HepG2 (cell line): ENCODE data around the gene MAPRE3. TPM values are rescaled to one million over a fixed set of nuclear protein-coding genes. Genes with fewer than 3 reads are reported as not detected.
A peak's percentile ranks its signal among the peaks of the same experiment; 100 is the strongest.

Experiments used
- ATAC-seq: fragments of 200-7000 bp; cut with Tn5 transposase; 3 replicates; pipeline ENCODE4 v1.9.1; 2020; ENCODE audit warnings: mild to moderate bottlenecking, moderate library complexity
- BruUV-seq: library from RNA; stranded (reverse); fragments of 400-500 nt; replicated peaks from 2 replicates; lab custom pipeline; 2021; lab: Mats Ljungman, UMichigan
- CTCF ChIA-PET: fragments of 300-600 bp; formaldehyde crosslinking; extraction: SDS; loops from one replicate; lab custom pipeline; 2021; ENCODE audit warnings: low total read pairs, inconsistent platforms, low intra/inter-chr PET ratio; lab: Yijun Ruan, JAX
- POLR2A ChIA-PET: fragments of 350-600 bp; sonication (Branson Sonifier 250); formaldehyde crosslinking; loops from one replicate; lab custom pipeline; 2020; ENCODE audit warnings: antibody characterized with exemption, inconsistent platforms; lab: Yijun Ruan, JAX
- DNase-seq: peaks from one replicate; pipeline ENCODE4 v3.0.0-alpha.2; 2015; ENCODE audit warnings: low spot score
- FAIRE-seq: peaks from 3 replicates; lab custom pipeline; 2011; peaks lifted over from hg19 to GRCh38; lab: Jason Lieb, UNC
- H2AFZ ChIP-seq: one replicate; pipeline ENCODE4 v1.6.1; 2011; ENCODE audit warnings: low read length, inconsistent platforms
- H3K27ac ChIP-seq: fragments of 300-600 bp; 3 replicates; pipeline ENCODE4 v1.8.0; 2011; ENCODE audit warnings: mixed run types, mild to moderate bottlenecking, mixed read lengths, low read length, inconsistent platforms; ENCODE audit not compliant: insufficient read depth; ENCODE audit errors: extremely low read length
- H3K27me3 ChIP-seq, 2 experiments: fragments of 200-600 bp in 1 of 2; 2 replicates in 1 of 2; 3 replicates in 1 of 2; pipeline versions ENCODE4 v1.6.0 to v1.8.0; 2011; ENCODE audit warnings: low read length in 2 of 2, mild to moderate bottlenecking in 2 of 2, moderate library complexity in 2 of 2, inconsistent platforms in 1 of 2; ENCODE audit not compliant: insufficient read depth in 2 of 2, control insufficient read depth in 1 of 2
- H3K36me3 ChIP-seq, 2 experiments: fragments of 200-600 bp in 1 of 2; replicated peaks in 1 of 2; 2 replicates in 1 of 2; 3 replicates in 1 of 2; pipeline versions ENCODE4 v1.5.1 to v1.8.0; 2011; ENCODE audit warnings: low read length in 2 of 2, inconsistent platforms in 1 of 2; ENCODE audit not compliant: insufficient read depth in 2 of 2, control insufficient read depth in 1 of 2
- H3K4me1 ChIP-seq: 2 replicates; pipeline ENCODE4 v1.5.1; 2012; ENCODE audit warnings: low read length, inconsistent platforms; ENCODE audit not compliant: insufficient read depth
- H3K4me2 ChIP-seq: 2 replicates; pipeline ENCODE4 v1.6.0; 2011; ENCODE audit warnings: low read depth, low read length, inconsistent platforms
- H3K4me3 ChIP-seq, 3 experiments: fragments of 200-600 bp in 1 of 3; sonication (generic), shearing (Covaris generic) in 1 of 3; replicated peaks in 1 of 3; 2 replicates each; pipeline ENCODE4 v1.5.1; 2011 to 2016; ENCODE audit warnings: low read length in 3 of 3, inconsistent platforms in 2 of 3, low read depth in 2 of 3, mild to moderate bottlenecking in 2 of 3, control low read depth in 1 of 3, mixed read lengths in 1 of 3; ENCODE audit not compliant: insufficient read depth in 1 of 3
- H3K79me2 ChIP-seq: one replicate; pipeline ENCODE4 v1.6.1; 2011; ENCODE audit warnings: low read length, inconsistent platforms; ENCODE audit not compliant: insufficient read depth
- H3K9ac ChIP-seq: 2 replicates; pipeline ENCODE4 v1.6.0; 2011; ENCODE audit warnings: mild to moderate bottlenecking, low read depth, low read length, inconsistent platforms; ENCODE audit not compliant: insufficient read depth
- H3K9me3 ChIP-seq: 2 replicates; pipeline ENCODE4 v1.5.1; 2012; ENCODE audit warnings: mild to moderate bottlenecking, low read length
- H4K20me1 ChIP-seq: 2 replicates; pipeline ENCODE4 v1.6.0; 2011; ENCODE audit warnings: inconsistent platforms, mild to moderate bottlenecking, low read length, moderate library complexity; ENCODE audit not compliant: insufficient read depth
- CAMTA2 ChIP-seq: sonication (generic); formaldehyde crosslinking; IDR thresholded peaks from 2 replicates; pipeline ENCODE4 v1.4.0; 2020; ENCODE audit warnings: mild to moderate bottlenecking, missing genetic modification reagents, borderline replicate concordance
- CTCF ChIP-seq: sonication (generic); formaldehyde crosslinking; IDR thresholded peaks from 2 replicates; pipeline ENCODE4 v1.5.0; 2020; ENCODE audit warnings: mild to moderate bottlenecking, missing genetic modification reagents, moderate library complexity
- STAG1 ChIP-seq: sonication (generic); formaldehyde crosslinking; IDR thresholded peaks from 2 replicates; pipeline ENCODE4 v1.4.0; 2020; ENCODE audit warnings: missing genetic modification reagents
- ZBTB33 ChIP-seq: sonication (generic); formaldehyde crosslinking; IDR thresholded peaks from 2 replicates; pipeline ENCODE4 v1.4.0; 2020; ENCODE audit warnings: missing genetic modification reagents
- WGBS: methylation state at CpG from one replicate; pipeline ENCODE4 v1.1.6; 2017; ENCODE audit warnings: low lambda C conversion rate; 5-methylcytosine and 5-hydroxymethylcytosine counted together
- in situ Hi-C: cut with HindIII; loops from 2 replicates; pipeline ENCODE4 v1.10.0; 2017; ENCODE audit warnings: low pct_unique_long_range_greater_than_20kb; ENCODE audit not compliant: extremely low pct_ligation_motif_present
- intact Hi-C: fragments of 100-400 bp; cut with micrococcal nuclease; formaldehyde crosslinking; loops from one replicate; pipeline ENCODE4 v1.10.0; 2022; ENCODE audit not compliant: unreplicated experiment
- polyA plus RNA-seq, 8 experiments: library from polyadenylated mRNA; depleted of rRNA in 3 of 8; stranded (reverse) in 7 of 8; unstranded in 1 of 8; fragments of >200 nt; fragmentation: Illumina TruSeq in 4 of 8; extraction: Trizol in 4 of 8; gene quantifications; 2 replicates each; pipeline versions ENCODE4 v1.2.1 to v1.2.3, GENCODE V29; 2011 to 2016; ENCODE audit warnings: low read depth in 4 of 8, missing spikeins in 1 of 8, mixed read lengths in 1 of 8; ENCODE audit not compliant: insufficient read depth in 1 of 8
- total RNA-seq, 5 experiments: library from RNA; depleted of rRNA; stranded (reverse); fragments of >200 nt; fragmentation: Illumina TruSeq; extraction: Trizol; gene quantifications; 2 replicates each; pipeline ENCODE4 v1.2.3, GENCODE V29; 2016; ENCODE audit warnings: low read depth in 1 of 5

The MAPRE3 gene
- total and polyA plus RNA-seq, 2 of the 13 experiments (the other 11 are each of a cell fraction or from before 2014, with no cell fraction given), result 0.31 to 0.91 TPM

DNA sequence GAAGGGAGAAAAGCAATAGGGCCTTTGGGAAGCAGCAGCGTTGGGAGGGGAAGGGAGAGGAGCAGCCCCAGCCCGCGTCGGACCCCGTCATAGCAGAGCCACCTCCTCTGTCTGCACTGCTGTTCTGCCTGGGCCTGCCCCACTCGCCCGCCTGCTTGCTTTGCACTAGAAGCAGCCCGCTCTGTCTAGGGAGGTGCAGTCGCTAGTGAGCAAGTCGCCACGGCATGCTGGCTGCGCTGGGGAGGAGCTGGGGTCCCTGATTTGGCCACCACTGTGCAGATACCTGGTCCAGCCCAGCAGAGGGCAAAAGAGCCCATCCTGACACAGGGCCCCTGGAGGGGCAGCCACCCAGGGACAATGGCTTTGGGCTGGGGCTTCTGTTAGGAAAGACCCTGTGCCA lies 54.4 kb downstream of the MAPRE3 start:
- CTCF ChIA-PET, result no interaction called here
- intact Hi-C loops (no loop called here), in situ Hi-C loops (no loop called here)
- POLR2A ChIA-PET, result no interaction called here
- Histone ChIP-seq H3K27ac (no peak overlapping the region), H3K9ac (no peak overlapping the region), H4K20me1 (no peaks in the 10 kb centered on the region), H3K4me3 (no peak overlapping the region), H3K36me3 (peaks cover 3 to 20% of the 10 kb centered on the region in 2 experiments; a peak in 3 of 5 replicates), H3K27me3 (no peaks in the 10 kb centered on the region), H2AFZ (no peak overlapping the region), H3K9me3 (no peaks in the 10 kb centered on the region), H3K4me2 (no peak overlapping the region), H3K79me2 (no peaks in the 10 kb centered on the region), H3K4me1 (peaks cover 33% of the 10 kb centered on the region)
- TF ChIP-seq ZBTB33, result peak; percentile 78
- TF ChIP-seq CAMTA2 (CRISPR knock-in tag), result no peak
- peak; percentile 32 for TF ChIP-seq STAG1 (CRISPR knock-in tag)
- peak; percentile 17; the same call in 1 of the 2 replicates for TF ChIP-seq CTCF
- DNase-seq (no peak), FAIRE-seq (no peak), ATAC-seq (peak; percentile 46)
- no TSS peak for BruUV-seq
- 82% methylated on average over 5 of the region's 12 CpGs for WGBS
